Measurements from ENCODE around the gene CMBL. TPM values are rescaled to one million over a fixed set of nuclear protein-coding genes. Genes with fewer than 3 reads are reported as not detected.

CMBL gene
- polyA plus RNA-seq, 3 donors, result 0.39 to 5.4 TPM; not detected in 1

- H3K4me1 Mint-ChIP-seq, result peaks cover 11% of the 10 kb centered on the region
- Histone ChIP-seq H3K4me2 (replicated peaks; ENCODE audit: extremely low read depth, low read length, poor library complexity, severe bottlenecking) (no peak overlapping the region), H2AFZ (ENCODE audit: insufficient read depth, low read depth, low read length, poor library complexity, severe bottlenecking) (no peak overlapping the region), H4K20me1 (ENCODE audit: insufficient read depth, low read length) (no peaks in the 10 kb centered on the region), H3K4me1 (ENCODE audit: control insufficient read depth in 1 of 2, insufficient read depth in 2 of 2, low read length in 2 of 2) (no peaks in the 10 kb centered on the region), H3K36me3 (replicated peaks in 1 of 2; ENCODE audit: control insufficient read depth in 1 of 2, insufficient read depth in 2 of 2, low read length in 2 of 2) (no peaks in the 10 kb centered on the region), H3K4me3 (replicated peaks in 1 of 3; ENCODE audit: low read depth in 2 of 3, low read length in 3 of 3) (no peak overlapping the region), H3K9ac (ENCODE audit: insufficient read depth, low read length, poor library complexity, severe bottlenecking) (no peak overlapping the region), H3K27ac (ENCODE audit: low read depth in 1 of 2, low read length in 2 of 2) (no peak overlapping the region), H3K9me3 (replicated peaks in 1 of 2; ENCODE audit: control insufficient read depth in 1 of 2, insufficient read depth in 1 of 2, low read length in 2 of 2) (no peaks in the 10 kb centered on the region), H3K27me3 (ENCODE audit: control insufficient read depth in 2 of 2, insufficient read depth in 2 of 2, low read length in 2 of 2) (no peaks in the 10 kb centered on the region), H3K79me2 (ENCODE audit: insufficient read depth, low read length) (no peaks in the 10 kb centered on the region)
- DNase-seq, result no peak
- H3K27ac Mint-ChIP-seq, result no peak overlapping the region
- TF ChIP-seq CTCF (IDR thresholded peaks at IDR 0.05), result no peak
- intact Hi-C loops (cut with micrococcal nuclease), result no loop called here
- WGBS (ENCODE audit: insufficient coverage), result 87% methylated on average over 4 of the region's 6 CpGs
- no peaks in the 10 kb centered on the region for H3K36me3 Mint-ChIP-seq
- H3K27me3 Mint-ChIP-seq (ENCODE audit: low read depth in 3 of 3), result peaks cover 1 to 4% (median 2%) of the 10 kb centered on the region in 3 donors
- H3K4me3 Mint-ChIP-seq, result no peak overlapping the region
- peaks cover 0 to 1% (median 0%) of the 10 kb centered on the region in 7 donors for H3K9me3 Mint-ChIP-seq
Measured at GRCh38 chr5:10289353-10289752, 18.3 kb downstream of the CMBL start.

DNA sequence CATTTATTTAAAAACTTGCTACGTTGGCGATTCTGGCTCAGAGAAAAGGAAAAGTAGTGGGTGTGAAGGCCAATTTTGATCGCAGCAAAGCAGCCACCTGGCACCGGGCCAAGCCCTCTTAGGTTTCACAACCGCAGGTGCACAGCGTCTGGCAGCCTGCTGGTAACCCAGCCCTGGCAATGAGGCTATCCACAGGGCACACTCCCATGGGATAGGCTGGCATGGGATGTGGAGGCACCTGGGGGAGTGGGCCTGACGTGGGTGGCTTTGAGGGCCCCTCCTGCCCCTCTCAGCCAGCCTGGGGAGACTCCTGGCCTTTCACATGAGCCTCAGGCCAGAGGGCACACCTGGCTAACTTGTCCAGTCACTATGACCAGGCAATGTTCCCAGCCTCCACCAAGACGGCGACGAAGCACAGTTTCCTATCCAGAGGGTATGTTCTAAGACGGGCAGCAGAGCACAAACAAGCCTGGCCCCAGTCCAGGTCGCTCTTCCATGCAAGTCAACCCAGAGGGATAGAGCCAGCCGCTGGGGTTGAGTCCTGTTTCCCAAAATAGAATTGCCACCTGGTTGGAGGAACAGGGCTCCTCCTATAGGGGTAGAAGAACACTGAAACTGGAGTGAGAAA lies 19.0 kb downstream of the CMBL start:
- H3K36me3 ChIP-seq (replicated peaks in 1 of 2; ENCODE audit: control insufficient read depth in 1 of 2, insufficient read depth in 2 of 2, low read length in 2 of 2), result no peaks in the 10 kb centered on the region
- H3K4me2 ChIP-seq (replicated peaks; ENCODE audit: extremely low read depth, low read length, poor library complexity, severe bottlenecking), result no peak overlapping the region
- H3K9ac ChIP-seq (ENCODE audit: insufficient read depth, low read length, poor library complexity, severe bottlenecking), result no peak overlapping the region
- intact Hi-C loops (cut with micrococcal nuclease), result no loop called here
- TF ChIP-seq CTCF (IDR thresholded peaks at IDR 0.05), result no peak
- no peaks in the 10 kb centered on the region for H3K4me1 ChIP-seq (ENCODE audit: control insufficient read depth in 1 of 2, insufficient read depth in 2 of 2, low read length in 2 of 2)
- Mint-ChIP-seq H3K27me3 (ENCODE audit: low read depth in 3 of 3) (peaks cover 1 to 4% (median 2%) of the 10 kb centered on the region in 3 donors), H3K36me3 (no peaks in the 10 kb centered on the region), H3K4me3 (no peak overlapping the region), H3K4me1 (peaks cover 11% of the 10 kb centered on the region), H3K9me3 (peaks cover 0 to 1% (median 0%) of the 10 kb centered on the region in 7 donors), H3K27ac (no peak overlapping the region)
- H4K20me1 ChIP-seq (ENCODE audit: insufficient read depth, low read length), result no peaks in the 10 kb centered on the region
- H3K27ac ChIP-seq (ENCODE audit: low read depth in 1 of 2, low read length in 2 of 2), result no peak overlapping the region
- no peak overlapping the region for H2AFZ ChIP-seq (ENCODE audit: insufficient read depth, low read depth, low read length, poor library complexity, severe bottlenecking)
- no peak overlapping the region for H3K4me3 ChIP-seq (replicated peaks in 1 of 3; ENCODE audit: low read depth in 2 of 3, low read length in 3 of 3)
- WGBS (ENCODE audit: insufficient coverage), result 45% methylated on average over 11 of the region's 13 CpGs
- no peak for DNase-seq
- no peaks in the 10 kb centered on the region for H3K9me3 ChIP-seq (replicated peaks in 1 of 2; ENCODE audit: control insufficient read depth in 1 of 2, insufficient read depth in 1 of 2, low read length in 2 of 2)
- H3K79me2 ChIP-seq (ENCODE audit: insufficient read depth, low read length), result no peaks in the 10 kb centered on the region
- H3K27me3 ChIP-seq (ENCODE audit: control insufficient read depth in 2 of 2, insufficient read depth in 2 of 2, low read length in 2 of 2), result no peaks in the 10 kb centered on the region
